NCI-H2227 treated with DMSO at 0.1 percent for 48 hours (cell line): Measurements from ENCODE around the gene ATG9B.
"Not testable (repeated sequence)": the region's sequence is repeated elsewhere in the genome, so short reads cannot be mapped to it uniquely, and the experiment has no call there.

Experiments used
- DNase-seq: peaks from one replicate; lab custom pipeline; 2025; lab: John Stamatoyannopoulos, UW

The ATG9B gene

DNA sequence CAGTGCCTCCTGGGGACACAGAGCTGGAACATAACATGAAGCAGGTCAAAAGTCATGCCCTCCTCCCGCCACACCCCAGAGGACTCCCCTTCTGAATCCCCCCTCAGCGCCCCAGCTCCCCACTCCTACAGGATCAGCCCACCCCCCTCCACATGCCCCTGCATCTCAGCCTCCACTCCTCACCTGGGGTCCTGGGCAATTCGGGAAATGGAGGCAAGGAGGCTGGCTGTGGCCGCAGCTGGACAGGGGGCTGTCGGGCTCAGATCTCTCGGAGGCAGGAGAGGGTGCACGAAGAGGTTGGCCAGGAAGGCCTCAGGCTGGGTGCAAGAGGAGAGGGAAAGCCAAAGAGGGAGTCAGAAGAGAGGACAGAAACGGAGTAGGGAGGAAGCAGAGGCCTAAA is 7.8 kb downstream of the ATG9B start:
- DNase-seq = no peak

DNA sequence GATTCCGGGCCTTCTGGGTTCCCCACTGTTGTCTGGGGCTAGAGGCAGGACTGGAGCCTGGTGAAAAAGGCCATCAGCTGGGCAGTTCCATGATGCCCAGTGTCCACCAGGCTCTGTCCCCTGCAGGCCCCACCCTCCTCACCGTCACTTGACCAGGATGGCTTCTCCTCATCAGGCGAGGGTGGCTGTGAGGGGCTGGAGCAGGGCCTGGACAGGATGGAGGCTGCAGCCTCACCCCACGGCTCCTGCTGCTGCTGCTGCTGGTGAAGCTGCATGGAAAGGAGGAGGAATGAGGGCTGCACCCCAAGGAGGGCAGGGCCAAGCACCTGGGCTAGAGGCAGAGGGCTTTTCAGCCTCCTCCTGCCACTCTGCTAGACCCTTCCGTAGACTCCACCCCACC is 8.3 kb downstream of the ATG9B start:
- no peak for DNase-seq

DNA sequence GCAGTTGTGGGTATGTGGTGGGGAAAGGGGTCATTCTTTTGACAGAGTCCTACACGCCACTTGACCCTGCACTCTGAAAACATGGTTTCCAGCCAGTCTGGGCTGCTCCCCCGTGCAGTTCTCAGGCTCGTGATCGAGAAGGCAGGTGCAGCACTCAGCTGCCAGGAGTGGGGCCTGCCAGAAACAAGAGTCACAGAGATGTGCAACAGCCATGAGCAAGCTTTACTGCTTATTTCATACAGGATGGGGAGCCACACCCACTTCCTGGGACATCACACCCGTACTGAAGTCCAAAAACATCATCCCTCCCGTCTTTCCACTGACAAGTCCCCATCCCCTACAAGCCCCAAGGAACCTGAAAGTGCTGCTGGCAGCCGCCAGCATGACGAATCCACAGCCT is 9.3 kb downstream of the ATG9B start:
- DNase-seq = no peak

DNA sequence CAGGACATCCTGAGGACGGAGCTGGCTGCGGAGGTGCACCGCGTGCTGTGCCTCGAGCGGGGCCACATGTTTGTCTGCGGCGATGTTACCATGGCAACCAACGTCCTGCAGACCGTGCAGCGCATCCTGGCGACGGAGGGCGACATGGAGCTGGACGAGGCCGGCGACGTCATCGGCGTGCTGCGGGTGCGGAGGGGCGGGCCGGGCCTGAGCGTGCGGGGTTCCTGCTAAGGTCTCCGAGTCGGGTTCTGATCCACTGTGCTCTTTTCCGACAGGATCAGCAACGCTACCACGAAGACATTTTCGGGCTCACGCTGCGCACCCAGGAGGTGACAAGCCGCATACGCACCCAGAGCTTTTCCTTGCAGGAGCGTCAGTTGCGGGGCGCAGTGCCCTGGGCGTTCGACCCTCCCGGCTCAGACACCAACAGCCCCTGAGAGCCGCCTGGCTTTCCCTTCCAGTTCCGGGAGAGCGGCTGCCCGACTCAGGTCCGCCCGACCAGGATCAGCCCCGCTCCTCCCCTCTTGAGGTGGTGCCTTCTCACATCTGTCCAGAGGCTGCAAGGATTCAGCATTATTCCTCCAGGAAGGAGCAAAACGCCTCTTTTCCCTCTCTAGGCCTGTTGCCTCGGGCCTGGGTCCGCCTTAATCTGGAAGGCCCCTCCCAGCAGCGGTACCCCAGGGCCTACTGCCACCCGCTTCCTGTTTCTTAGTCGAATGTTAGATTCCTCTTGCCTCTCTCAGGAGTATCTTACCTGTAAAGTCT is 10.4 kb downstream of the ATG9B start:
- no peak for DNase-seq

DNA sequence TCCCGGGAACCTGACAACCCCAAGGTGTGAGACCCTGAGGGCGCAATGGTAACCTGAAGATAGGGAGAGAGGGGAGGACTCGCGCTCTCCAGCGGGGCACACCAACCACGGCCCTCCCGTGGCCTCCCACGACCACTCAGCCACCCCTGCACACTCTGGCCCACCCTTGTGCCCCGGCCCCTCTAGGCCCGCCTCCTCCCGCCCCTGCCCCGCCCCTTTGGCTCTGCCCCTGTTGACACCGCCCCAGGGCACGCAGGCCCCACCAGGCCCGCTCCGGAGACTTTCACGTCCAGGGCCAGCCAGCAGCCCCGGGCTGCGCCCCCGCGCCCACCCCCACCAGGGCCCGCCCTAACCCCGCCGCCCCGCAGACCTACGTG is 10.9 kb downstream of the ATG9B start:
- no peak for DNase-seq

DNA sequence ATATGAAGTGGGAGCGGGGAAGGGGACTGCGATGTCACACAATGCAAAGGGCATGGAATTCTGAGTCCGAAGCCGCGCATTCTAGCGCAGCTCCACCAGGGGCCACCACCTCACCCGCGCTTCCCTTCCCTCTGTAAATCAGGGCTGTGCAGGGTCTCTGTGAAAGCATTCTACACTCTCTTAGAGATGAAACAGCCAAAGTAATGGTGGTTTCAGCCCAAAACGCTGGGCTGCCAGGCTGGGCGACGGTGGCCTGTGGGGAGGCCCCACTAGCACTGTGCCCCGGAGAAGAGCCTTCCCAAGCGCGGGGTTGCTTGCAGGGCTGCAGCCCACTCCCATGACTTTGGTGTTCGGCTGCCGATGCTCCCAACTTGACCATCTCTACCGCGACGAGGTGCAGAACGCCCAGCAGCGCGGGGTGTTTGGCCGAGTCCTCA is 11.4 kb downstream of the ATG9B start:
- DNase-seq = no peak

DNA sequence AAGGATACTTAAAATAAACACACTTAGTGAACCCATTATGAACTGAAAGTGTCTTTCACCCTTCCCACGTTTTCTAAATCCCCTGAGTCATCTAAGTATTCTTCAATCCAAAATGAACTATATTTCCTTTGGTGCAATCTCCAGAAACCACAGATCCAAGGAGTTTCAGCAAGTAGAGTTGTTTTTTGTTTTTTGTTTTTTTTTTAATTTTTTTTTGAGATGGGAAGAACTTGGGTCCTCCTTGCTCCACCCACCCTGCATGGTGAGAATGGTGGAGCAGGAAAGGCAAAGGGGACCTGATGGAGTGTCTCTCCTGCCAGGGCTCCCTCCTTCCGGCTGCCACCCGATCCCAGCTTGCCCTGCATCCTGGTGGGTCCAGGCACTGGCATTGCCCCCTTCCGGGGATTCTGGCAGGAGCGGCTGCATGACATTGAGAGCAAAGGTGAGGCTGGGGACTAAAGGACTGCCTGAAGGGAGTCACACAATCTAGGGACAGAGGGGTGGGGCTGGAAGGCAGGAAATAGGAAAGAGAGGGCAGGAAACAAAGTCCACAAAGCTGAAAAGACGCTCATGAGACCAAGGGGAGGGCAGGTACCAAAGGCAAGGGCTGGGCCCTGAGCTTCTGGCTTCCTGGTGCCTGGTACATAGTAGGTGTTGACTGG is 12.1 kb downstream of the ATG9B start:
- DNase-seq = no peak

DNA sequence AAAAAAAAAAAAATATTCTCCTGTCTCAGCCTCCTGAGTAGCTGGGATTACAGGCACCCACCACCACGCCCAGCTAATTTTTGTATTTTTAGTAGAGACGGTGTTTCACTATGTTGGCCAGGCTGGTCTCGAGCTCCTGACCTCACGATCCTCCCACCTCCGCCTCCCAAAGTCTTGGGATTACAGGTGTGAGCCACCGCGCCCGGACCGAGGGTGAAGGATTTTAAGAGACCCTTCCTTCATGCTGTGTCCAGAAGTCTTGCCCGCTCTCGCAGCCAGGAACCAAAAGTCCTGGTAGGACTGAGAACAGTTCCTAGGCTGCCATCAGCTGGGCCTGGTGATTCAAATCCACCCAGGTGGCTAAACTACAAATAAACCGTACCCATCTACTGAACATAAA is 12.7 kb downstream of the ATG9B start:
- not testable (repeated sequence) for DNase-seq

DNA sequence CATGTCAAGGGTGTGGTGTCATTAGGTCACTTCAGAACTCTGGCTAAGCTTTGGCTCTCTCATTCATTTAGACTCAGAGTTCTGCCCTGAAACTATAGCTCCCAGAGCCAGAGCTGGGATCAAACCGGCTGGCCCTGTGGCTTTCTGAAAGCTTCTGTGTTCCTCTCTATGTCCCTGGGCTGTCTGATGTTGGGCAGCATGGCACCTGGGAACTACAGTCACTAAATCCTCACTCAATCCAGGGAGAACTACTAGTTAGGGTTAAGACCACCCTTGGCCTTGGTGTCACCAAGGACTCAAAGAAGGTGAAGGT is 13.2 kb downstream of the ATG9B start:
- DNase-seq = no peak

DNA sequence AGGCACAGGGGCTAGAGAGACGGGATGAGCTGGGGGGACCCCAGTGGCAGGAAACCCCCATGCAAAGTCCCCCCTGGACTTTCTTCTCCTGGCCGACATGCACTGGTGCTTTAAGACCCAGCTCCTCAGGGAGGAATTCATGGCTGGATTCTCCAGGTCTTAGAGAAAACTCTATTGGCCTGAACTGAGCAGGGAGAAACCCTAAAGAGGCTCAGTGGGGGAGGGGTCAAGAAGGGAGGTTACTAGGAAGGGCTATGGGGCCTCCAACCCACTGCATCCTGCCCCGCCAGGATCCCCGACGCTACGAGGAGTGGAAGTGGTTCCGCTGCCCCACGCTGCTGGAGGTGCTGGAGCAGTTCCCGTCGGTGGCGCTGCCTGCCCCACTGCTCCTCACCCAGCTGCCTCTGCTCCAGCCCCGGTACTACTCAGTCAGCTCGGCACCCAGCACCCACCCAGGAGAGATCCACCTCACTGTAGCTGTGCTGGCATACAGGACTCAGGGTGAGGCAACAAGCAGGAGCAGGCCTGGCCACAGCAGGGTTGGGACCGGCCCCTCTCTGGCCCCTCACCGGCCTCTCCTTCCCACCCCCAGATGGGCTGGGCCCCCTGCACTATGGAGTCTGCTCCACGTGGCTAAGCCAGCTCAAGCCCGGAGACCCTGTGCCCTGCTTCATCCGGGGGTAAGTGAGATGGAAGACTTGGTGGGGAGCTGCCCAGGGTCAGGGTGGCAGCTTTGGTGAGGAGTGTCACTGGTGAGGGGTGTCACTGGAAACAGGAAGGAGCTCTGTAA is 13.8 kb downstream of the ATG9B start:
- DNase-seq = no peak

DNA sequence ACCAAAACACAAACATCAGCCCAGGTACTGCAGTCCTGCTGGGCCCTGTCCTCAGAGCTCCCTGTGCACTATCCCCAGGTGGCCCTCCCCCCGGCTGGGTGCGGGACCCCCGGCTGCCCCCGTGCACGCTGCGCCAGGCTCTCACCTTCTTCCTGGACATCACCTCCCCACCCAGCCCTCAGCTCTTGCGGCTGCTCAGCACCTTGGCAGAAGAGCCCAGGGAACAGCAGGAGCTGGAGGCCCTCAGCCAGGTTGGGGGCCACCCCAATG is 14.3 kb downstream of the ATG9B start:
- no peak for DNase-seq

DNA sequence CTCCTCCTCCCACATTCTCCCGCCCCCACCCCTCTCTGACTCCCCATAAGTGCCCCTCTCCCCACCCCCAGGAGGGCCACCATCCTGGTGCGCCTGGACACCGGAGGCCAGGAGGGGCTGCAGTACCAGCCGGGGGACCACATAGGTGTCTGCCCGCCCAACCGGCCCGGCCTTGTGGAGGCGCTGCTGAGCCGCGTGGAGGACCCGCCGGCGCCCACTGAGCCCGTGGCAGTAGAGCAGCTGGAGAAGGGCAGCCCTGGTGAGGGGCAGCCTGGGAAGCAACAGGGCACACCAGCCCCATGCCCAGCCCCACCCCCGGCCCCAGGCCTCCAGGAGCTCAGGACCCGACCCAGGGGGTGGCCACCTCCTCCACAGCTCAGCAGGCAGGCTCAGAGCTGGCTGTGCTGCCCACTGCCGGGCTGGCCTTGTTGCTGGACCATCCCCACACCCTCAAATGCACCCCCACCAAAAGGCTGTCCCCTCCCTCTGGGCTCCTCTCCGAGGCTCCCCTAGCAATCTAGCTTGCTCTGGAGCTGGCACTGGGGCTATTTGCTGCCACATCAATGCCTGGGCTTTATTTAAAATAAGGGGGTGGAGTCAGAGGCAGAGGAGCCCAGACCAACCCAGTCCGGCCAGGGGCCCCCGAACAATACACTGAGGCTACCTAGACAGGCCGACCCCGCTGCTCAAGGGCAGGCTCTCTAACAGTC is 14.8 kb downstream of the ATG9B start:
- no peak for DNase-seq

DNA sequence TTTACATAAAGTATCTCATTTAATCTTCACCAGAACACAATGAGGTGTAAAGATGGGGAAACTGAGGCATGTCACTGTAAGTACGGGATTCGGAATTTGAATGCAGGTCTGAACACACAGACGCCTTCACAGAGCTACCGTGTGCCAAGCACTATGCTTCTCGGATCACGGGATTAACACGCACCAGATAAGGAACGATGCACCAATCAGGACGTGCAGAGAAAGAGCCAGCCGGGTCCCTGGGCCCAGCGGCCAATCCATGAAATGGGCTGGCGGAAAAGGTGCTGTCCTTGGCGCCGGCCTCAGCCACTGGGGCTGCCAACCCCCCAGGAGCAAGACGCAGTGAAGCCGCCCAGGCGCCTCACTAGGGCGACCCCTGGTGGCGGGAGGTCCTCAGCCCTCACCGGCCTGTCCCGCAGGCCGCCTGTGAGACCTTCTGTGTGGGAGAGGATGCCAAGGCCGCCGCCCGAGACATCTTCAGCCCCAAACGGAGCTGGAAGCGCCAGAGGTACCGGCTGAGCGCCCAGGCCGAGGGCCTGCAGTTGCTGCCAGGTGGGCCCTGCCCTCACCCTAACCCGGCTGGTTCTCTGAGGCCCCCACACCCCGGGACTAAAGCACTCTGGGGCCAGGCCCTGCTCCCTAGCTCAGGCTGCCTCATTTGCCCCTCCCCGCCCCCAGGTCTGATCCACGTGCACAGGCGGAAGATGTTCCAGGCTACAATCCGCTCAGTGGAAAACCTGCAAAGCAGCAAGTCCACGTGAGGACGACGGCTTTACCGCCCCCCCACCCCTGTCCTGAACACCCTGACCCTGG is 15.6 kb downstream of the ATG9B start:
- no peak for DNase-seq

DNA sequence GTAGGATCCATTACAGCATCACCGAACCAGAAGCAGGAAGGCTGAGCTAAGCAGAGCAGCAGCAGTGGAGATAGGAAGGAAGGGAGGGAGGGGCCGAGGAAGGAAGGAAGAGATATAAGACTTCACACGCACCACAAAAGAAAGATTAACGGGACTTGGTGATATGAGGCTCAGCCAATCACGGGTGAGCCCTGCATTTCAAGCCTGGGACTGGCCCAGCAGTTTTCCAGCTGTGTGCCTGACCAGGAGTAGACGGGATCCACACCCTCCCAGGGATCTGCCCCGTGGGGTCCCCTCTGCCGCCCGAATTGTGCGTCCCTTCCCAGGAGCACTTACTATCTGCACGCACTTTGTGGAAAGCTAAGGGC is 16.2 kb downstream of the ATG9B start:
- no peak for DNase-seq

DNA sequence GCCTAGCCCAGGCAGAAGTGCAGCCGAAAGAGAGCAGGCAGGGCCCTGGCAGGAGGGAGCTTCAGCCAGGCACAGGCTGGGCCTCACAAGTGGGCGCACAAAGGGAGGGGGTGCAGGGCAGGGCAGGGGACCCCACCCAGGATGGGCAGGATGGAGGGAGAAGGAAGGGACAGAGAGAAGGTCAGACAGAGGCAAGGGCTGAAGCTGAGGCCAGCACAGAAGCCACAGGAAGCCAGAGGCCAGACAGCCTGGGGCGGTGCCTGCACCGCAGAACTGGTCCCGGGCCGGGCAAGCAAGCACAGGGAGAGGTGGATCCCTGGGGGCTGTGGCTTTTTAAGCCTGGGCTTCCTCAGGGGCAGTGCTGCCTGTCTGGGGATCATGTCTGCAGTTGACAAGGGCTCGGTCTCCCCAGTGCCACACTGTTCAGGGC is 16.8 kb downstream of the ATG9B start:
- DNase-seq = no peak

DNA sequence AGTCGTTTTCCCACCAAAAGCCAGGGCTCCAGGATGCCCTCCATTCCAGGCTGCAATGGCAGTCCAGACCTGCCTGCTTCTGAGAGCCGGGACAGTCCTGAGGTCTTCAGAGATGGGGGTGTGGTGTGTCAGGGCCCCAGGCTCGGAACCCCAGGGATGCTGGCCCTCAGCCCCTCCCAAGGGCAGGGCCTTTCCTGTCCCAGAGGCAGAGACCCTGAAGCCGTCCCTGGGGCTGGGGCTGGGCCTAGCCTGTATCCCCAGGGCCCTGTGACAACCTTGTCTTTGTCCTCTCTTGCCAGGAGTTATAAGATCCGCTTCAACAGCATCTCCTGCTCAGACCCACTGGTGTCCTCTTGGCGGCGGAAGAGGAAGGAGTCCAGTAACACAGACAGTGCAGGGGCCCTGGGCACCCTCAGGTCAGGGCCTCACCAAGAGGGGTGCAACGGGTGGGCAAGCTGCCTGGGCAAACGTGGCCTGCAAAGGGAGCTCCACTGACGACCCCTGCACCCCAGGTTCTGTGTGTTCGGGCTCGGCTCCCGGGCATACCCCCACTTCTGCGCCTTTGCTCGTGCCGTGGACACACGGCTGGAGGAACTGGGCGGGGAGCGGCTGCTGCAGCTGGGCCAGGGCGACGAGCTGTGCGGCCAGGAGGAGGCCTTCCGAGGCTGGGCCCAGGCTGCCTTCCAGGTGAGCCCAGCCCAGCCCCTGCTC is 17.5 kb downstream of the ATG9B start:
- DNase-seq = no peak

DNA sequence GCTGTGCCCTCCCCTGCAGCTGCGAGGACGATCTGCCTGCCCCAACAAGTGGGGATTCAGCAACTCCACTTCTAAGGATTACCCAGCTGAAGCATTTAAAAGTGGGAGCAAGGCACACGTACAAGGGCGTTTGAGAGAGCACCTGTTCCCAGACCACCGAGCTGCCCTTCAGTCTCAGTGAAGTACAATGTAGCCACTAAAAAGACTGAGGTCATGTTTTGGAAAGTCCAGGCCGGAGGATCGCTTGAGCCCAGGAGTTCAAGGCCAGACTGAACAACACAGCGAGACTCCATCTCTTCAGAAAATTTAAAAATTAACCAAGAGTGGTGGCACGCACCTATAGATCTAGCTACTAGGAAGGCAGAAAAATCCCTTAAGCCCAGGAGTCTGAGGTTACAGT is 18.7 kb downstream of the ATG9B start:
- DNase-seq = no peak

DNA sequence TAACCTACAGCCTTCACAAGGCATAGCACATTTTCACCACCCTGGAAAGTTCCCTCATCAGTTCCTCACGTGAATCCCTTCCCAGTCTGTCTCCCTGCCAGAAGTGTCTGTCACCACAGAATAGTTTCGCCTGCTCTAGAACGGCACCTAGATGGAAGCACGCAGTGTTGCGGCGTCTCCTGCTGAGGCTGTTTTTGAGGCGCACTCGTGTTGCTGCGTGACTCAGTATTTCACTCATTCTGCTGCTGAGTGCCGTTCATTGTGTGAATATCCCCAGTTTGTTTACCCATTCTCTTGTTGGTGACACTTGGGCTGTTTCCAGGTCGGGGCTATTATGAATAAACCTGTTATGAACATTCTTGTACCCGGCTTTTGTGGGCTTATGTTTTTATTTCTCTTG is 20.7 kb downstream of the ATG9B start:
- DNase-seq = no peak

DNA sequence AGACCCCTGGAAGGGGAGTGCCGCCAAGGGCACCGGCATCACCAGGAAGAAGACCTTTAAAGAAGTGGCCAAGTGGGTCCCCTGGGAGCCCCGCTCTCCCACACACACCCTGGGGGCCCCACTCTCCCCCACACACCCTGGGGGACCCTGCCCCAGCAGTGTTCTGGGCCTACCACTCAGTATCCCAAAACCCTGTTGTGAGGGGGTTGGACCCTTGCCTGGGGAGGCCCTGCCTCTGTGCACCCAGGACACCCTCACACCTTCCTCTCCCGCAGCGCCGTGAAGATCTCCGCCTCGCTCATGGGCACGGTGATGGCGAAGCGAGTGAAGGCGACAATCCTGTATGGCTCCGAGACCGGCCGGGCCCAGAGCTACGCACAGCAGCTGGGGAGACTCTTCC is 22.7 kb downstream of the ATG9B start:
- DNase-seq = no peak

DNA sequence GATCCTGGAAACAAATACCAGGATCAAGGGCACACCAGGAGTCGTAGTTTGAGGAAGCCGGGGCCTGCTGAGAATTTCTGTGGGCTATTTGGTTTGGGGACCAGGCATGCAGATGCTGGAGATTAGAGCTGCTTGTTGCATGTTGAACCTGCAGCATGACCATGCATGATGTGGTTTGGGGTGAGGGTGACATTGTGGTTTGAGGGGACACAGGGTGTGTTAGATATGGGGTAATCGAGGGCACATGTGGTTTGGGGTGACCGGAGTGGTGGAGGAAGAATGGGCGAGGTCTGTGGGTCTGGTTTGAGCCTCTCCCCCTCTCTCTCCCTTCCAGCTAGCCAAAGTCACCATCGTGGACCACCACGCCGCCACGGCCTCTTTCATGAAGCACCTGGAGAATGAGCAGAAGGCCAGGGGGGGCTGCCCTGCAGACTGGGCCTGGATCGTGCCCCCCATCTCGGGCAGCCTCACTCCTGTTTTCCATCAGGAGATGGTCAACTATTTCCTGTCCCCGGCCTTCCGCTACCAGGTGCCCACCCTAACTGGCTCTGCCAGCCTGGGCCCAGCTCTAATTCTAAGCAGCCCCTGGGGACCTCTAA is 23.3 kb downstream of the ATG9B start:
- DNase-seq = no peak
